Measurements from ENCODE around the gene PLEKHH2.

DNA sequence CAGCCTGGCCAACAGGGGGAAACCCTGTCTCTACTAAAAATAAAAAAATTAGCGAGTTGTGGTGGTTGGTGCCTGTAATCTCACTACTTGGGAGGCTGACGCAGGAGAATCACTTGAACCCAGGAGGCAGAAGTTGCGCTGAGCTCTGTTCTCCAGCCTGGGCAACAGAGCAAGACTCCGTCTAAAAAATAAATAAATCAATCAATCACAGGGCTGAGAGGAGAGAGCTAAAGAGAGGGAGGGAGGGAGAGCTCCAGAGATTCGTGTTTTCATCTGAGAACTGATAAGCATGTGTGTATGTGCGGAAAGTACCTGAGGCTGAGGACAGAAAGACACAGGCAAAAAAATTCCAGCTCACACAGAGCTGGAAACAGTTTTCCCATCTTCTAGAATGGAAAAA lies 99.6 kb downstream of the PLEKHH2 start:
- TF ChIP-seq EP300 (IDR thresholded peaks at IDR 0.05; ENCODE audit: borderline replicate concordance in 1 of 2, low read depth in 1 of 2, low read length in 1 of 2), result no peak
- TF ChIP-seq, protein P1, sequence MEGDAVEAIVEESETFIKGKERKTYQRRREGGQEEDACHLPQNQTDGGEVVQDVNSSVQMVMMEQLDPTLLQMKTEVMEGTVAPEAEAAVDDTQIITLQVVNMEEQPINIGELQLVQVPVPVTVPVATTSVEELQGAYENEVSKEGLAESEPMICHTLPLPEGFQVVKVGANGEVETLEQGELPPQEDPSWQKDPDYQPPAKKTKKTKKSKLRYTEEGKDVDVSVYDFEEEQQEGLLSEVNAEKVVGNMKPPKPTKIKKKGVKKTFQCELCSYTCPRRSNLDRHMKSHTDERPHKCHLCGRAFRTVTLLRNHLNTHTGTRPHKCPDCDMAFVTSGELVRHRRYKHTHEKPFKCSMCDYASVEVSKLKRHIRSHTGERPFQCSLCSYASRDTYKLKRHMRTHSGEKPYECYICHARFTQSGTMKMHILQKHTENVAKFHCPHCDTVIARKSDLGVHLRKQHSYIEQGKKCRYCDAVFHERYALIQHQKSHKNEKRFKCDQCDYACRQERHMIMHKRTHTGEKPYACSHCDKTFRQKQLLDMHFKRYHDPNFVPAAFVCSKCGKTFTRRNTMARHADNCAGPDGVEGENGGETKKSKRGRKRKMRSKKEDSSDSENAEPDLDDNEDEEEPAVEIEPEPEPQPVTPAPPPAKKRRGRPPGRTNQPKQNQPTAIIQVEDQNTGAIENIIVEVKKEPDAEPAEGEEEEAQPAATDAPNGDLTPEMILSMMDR (IDR thresholded peaks at IDR 0.05), result peak; percentile 8; the same call in 1 of the 2 replicates
- TF ChIP-seq POLR2AphosphoS5 (IDR thresholded peaks at IDR 0.05; ENCODE audit: low read depth, low read length), result no peak
- no peak for TF ChIP-seq TCF12 (IDR thresholded peaks at IDR 0.05)
- no peak for TF ChIP-seq YY1 (IDR thresholded peaks at IDR 0.05; ENCODE audit: low read depth)
